GM21717 (cell line): ENCODE measurements around the gene FBXO42.

Experiments
- ATAC-seq: cut with Tn5 transposase; IDR thresholded peaks from one replicate; pipeline ENCODE4 v1.9.1; 2021; ENCODE audit warnings: mild to moderate bottlenecking, moderate library complexity; ENCODE audit not compliant: unreplicated experiment

Gene FBXO42

DNA sequence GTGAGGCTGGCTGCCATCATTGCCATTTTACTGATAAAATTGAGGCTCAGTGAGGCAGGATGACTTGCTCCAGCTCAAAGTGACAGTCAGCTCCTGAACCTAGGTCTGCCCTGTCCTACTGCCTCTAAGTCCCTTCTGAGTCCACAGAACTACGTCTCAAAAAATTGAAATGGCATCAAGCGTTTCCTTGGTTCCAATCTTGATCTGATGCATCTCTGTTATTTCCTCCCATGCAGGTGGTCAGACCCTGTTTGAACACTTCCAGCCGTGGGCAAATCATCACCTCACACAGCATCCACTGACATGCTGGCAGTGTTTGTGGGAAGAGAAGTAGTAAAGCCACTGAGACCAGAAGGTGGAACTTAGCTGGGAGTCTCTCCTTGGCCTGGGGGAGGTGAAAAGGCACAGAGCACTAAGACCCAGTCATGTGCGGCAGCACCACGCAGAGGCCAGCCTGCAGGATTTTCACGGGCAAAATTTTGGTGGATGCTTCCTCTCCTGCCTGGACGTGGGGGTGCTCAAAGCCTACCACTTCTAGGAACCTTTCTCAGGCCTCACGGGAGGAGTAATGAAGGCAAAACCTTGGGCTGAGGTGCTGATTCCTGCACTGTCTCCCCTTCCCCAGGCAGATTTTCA is 107.5 kb downstream of the FBXO42 start:
- no peak for ATAC-seq

DNA sequence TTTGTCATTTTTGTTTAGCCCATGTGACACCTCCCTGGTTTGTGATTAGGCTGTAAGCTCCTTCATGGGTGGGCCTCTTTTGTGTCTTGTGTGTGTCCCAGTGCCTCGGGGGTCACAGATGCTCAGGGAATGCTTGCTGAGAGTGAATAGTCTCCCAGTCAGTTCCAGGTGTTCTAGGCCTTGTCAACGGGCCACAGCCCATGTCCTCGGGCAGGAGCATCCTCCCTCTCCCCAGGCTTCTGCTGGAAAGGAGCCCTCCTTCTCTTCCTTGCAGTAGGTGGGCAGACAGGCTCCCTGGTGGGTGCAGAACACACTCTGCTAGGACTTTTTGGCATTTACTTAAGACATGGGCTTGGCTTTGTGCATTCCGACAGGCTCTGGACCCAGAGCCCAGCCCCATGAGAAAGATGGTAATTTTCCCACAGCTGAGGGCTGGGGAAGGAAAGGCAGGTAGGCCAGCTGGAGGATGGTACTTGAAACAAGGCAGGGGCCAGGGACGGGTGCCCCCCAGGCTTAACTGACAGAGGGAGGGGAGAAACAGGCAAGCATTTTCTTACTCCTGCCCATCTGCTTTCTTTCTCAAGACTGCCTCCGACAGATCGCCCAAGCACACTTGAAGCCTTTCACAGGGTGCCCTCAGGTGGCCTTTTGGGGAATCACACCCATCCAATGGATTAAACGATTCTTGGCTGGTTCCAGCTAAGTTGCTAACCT is 108.2 kb downstream of the FBXO42 start:
- ATAC-seq: no peak

DNA sequence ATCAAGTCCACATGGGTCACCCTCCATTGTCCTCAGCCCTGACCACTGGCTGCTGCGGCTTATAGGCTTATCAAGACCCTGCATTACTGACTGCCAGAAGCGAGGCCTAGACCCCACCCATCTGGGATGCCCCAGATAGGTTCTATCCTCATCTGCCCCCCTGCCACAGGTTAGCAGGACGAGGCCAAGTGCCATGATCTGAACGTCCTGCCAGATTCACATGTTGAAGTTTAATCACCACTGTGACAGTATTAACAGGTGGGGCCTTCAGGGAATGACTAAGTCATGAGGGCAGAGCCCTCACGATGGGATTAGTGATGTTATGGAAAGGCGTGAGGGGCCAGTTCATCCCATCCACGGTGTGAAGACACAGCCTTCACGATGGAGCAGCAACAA is 109.1 kb downstream of the FBXO42 start:
- ATAC-seq: no peak

DNA sequence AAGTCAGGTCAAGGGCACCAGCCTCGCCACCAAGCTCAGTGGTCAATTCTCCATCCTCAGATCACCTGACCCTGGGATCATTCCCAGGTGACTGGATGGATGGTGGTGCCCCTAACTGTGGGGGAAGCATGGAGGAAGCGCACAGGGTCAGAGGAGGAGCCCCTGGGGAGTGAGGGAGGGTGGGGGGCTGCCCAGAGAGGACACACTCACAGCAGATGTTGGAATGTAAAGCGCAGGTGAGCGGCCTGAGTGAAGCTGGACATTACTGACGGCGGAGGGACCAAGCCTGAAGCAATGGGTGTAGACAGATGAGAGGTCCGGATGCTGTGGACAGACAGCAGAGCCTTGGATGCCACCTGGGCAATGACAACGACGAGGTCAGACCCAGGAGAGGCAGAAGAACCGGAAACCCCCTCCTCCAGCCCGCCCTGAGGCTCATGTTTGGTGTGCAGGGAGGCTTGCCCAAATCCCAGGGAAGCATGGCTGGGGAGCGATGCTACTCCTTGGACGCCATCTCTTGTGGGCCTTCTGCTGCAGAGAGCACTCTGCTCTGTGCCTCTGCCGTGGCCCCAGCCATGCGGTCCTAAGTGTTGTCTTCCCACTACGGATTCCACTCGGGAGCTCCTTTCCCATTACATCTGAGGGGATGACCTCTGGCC is 109.6 kb downstream of the FBXO42 start:
- ATAC-seq: no peak

DNA sequence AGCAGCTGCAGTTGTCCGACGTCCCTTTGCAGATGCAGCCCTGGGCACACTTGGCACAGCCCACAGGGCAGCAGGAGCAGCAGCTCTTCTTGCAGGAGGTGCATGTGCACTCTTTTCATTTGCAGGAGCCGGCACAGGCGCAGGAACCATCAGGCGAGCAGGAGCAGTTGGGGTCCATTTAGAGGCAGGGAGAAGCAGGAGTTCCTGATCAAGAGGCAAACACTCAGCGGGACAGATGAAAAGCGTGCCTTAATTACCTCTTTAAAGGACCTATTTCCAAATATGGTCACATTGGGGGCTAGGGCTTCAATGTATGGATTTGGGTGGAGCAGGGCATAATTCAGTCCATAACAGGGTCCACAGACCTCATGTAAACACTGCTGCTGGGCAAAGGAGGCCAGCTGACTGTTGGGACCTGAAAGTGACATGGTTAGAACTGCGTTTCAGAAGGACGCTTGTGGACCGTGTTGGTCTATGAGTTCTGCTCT is 111.0 kb downstream of the FBXO42 start:
- ATAC-seq: no peak

DNA sequence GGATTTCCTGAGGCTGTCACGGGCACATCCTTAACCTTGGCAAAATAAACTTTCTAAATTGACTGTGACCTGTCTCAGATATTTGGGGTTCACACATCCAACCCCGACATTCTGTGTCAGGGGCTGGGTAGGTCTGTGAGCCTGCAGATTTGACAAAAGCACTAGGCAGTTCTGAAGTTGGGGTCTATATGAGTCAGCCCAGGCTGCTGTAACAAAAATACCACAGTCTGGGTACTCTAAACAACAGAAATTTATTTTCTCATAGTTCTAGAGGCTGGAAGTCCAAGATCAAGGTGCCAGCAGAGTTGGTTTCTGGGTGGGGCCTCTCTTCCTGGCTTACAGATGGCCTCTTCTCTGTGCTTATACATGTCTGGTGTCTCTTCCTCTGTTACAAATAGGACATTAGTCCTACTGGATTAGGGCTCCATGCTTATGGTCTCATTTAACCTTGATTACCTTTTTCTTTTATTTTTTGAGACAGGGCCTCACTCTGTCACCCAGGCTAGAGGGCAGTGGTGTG is 112.2 kb downstream of the FBXO42 start:
- no peak for ATAC-seq

DNA sequence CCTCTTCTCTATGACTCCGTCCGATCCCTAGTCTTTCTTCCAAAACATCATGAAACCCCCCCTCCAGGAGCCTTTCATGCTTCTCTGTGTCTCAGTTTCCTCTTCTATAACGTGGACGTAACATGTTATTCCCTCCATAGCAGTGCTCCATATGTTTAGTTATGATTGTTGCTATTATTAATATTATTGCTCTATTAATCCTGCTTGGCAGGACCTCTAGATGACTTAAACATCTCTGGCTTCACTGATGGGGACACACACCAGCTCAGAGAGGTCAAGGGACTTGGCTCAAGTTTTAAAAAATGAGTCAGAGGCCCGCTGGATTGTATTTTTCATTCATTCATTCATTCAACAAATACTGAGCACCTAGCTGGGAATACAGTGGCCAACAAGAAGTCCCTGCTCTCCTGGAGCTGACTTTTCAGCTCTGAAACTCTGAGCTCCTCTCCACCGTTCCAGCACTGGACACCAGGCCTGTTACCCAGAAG is 114.9 kb downstream of the FBXO42 start:
- ATAC-seq: no peak

DNA sequence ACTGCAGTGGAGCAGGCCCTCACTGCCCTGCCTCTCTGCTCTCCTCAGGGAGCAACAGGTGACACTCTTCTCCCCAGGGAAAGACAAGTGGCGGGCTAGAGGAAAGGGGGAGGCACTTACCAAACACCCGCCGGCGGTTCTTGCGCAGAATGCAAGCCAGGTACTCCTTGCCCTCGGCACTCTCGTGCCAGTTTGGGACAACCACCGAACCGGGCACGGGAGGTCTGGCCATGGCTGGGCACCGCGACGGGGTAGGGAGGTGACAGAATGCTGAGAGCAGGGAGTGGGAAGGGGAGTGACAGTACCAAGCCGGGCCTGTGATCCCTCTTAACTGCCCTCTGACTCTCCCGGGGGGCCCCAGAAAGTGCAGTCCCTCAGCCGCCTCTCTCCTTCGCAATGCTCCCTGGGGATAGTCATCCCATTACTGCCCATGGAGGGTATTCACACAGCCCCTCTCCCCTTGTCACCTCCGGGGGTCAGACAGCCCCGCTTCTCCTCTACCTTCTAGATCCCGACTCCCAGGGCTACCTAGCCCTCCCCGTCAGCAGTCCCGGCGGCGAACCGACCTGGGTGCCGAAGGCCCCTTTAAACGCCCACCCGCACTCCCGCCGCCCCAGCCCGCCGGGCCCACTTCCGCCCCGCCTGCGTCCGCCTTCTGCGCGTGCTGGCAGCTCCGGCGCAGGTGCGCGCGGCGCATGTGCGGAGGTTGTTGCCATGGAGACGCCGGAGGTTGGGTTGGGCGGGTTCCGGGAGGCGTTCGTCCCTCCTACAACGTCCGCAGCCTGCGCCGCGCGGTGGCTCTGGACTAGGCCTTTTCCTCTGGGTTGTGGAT is 115.6 kb downstream of the FBXO42 start, which contains the start of gene CPLANE2:
Gene CPLANE2 (minus strand): TSS at position 673 of the 832 bp plus-strand sequence. CDS start 441 bp downstream, at position 232.
- ATAC-seq: peak; percentile 74

DNA sequence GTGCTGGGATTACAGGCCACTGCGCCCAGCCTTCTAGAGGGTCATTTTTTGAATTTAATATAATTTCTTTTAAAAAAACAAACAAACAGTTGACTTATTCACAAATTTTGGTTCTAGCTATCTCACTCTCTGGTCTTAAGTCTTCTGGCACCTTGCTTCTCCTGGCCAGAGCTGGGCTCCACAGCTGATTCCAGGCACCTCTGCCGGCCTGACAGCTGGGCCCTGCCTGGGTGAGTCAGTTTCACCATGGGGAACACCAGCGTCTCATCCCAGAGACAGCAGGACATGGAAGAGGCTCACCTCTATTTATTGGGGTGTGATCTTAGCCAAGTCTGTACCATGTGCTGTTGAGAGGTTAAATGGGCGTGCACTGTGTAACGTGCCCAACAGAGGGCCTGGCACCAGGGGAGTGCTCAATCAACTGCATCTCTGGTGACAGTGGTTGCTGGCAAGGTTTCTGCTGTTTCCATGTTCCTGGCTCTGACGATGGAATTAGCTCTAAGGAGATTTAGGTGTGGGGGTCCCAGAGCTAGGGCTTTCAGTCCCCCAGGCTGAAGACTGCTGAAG is 116.3 kb downstream of the FBXO42 start:
- ATAC-seq: peak; percentile 47

DNA sequence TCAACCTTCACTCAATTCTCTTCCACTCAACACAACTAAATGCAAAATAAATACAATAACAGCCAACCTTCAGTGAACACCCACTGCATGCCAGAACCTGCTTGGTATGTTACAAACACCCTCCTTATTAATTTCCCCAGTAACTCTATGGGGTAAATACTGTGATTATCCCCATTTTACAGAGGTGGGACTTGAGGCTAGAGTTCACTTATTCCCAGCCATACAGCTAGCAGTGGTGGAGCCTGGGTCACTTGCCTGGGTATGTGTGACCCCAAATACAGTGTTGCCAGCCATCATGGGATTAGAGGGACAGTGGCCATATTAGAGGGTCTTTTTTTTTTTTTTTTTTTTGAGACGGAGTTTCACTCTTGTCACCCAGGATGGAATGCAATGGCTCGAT is 116.9 kb downstream of the FBXO42 start:
- ATAC-seq: no peak

DNA sequence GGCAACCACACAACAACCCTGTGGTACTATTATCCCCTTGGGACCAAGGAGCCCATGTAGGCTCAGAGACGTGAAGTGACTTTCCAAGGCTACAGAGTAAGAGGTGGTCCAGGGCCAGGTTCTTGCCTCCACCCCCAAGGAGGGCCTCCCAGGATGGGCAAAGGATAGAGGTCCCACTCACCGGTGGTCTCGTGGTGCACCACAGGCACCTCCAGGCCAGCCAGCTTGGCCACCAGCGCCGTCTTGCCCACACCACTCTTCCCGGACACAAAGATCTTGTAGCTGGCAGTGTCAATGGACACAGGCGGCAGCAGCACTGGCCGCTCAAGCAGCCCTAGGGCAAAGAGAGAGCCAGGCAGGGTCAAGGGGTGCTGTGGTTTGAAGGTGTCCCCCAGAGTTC is 118.8 kb downstream of the FBXO42 start:
- ATAC-seq: no peak

DNA sequence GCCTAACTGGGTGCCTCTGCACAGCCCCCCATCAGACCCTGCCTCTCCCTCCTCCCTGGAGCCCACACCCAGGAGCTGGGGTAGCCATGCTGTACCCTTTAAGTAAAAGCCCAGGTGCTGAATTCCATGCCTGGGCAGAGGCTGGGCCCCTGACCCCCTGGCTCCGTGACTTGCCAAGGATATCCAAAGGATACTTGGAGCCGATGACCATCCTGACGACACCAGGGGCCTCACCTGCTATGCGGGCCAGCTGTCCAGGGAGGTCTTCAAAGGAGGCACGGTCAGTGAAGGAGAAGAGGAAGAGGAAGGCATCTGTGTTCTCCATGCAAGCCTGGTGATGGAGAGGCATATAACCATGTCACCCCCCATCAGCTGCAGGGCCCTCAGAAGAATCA is 120.0 kb downstream of the FBXO42 start:
- no peak for ATAC-seq

DNA sequence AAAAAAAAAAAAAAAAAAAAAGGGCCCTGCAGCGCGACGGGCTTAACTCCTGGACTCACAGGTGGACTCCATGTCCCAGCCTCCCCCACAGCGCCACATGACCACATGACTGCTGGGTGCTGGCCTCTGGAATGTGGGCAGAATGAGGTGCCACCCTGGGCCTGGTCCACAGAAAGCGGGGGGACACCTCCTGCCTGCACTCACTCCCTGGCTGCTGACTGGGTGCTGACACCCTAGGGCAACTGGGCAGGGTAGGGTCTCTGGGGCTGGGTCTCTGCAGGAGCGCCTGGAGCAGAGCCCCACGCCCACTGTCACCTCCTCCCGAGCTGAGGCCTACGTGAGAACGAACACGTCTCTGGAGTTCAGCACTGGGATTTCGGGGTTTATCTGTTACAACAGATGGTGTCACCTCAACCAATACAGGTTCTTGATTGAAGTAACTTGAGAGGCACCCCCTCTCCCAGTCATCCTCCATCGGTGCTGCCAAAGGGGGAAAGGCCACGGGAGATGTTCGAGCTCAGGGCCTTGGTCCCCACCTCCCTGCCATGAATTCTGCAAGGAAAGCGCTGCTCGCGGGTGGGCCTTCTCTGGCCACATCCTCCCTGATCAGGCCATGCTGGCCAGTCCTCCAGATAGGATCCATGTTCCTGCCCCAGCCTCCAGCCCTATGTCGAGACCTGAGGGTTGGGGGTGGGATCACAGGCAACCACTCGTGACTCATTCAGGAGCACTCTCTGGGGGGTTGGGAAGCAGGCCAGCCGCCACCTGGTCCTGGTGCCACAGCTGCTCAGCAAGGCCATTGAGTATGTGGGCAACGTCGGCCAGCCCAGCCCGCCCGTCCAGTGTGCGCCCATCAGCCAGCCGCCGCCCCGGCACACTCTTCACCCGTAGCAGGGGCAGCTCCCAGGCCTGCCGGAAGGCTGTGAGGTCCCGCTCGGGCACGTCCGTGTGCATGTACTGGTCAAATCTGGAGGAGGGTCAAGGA is 120.7 kb downstream of the FBXO42 start:
- ATAC-seq: no peak

DNA sequence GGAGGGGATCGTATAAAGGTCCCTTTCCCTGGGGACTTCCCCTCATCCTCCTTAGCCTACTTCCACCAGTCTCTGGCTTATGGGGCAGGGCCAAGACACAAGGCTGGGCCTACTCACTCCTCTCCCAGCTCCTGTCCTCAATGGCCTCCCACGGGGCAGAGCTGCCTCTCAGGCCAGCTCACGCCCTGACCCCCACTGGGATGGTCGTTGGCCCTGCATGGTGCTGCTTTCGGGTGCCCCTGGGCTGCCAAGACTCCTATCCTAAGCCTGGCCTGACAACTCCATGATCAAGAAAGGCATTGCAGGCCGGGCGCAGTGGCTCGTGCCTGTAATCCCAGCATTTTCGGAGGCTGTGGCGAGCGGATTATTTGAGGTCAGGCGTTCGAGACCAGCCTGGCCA is 121.5 kb downstream of the FBXO42 start:
- no peak for ATAC-seq

DNA sequence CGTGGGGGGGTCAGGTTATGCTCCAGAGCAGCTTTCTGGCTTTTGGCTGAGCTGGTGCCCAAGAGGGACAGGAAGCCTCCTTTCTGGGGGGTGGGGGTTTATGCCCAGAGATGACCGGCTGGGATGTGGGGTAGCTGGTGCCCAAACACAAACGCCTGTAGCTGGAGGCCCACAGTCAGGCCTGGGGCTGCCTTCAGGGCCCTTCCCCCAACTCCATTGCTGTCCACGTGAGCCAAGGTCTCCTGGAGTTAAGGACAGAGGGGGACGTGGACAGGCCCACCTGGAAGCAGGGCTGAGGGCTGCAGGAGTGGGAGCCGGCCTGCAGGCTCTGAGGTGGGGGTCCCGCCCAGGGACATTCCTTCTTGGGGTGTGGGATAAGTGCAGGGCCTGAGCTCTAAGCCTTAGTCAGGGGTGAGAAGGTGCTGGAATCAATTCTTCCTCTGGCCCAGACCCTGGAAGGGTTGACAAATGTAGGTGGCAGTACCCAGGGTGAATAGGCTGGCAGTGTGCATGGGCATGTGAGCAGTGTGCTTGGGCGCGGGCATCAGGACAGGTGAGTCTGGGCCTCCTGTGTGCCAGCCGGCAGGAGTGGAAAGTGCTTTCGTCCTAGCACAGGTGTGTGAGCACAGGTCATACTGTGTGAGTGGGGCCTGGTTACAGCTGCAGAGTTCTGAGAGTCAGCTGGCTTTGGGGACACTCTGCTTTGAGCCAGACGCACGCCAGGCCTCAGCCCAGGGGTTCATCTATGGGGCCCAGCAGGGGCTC is 122.1 kb downstream of the FBXO42 start:
- ATAC-seq: no peak

DNA sequence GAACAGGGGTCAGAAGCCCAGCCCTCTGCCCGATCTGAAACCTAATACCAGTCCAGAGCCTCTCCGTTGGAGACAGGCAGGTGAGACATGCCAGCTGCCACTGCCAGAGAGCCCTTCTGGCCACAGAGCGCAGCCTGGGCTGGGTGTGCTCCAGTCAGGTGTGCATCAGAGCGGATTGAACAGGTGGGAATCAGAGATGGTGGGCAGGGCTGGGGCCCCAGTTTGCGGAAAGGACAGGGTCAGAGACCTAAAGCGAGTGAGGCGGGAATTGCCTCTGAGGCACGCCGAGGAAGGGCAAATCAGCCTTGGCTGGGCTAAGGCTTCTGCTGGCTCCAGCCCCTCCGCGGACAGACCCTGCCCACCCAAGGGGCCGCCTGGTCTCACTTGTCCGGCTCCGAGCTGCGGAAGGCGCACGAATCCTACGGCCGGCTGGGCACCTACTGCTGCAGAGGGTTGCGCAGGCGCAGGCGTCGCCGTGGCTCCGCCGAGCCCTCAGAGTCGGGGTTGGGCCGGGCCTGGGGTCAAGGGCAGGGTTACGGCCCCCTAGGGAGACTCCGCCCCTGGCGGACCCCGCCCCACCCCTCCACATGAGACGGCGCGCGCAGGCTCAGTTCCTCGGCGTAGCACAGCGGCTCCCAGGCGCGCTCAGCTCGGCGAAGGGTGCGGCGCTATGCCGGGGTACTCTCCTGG is 125.6 kb downstream of the FBXO42 start:
- ATAC-seq: no peak

DNA sequence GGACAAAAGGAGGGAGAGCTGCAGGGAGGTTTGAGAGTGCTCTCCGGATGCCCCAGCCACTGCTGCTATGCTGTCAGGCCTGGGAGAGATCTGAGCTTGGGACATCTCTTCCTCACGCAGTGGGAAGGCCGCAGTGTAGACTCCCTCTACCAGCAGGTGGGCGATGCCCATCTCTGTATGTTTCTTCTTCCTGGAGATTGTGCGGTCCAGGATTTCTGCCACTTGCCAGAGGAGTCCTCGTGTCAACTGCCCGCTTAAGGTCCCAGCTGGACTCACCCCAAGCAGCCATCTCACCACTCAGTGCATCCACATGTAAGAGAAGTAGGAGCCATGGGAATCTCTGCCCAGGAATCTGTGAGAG is 126.2 kb downstream of the FBXO42 start:
- ATAC-seq: no peak

DNA sequence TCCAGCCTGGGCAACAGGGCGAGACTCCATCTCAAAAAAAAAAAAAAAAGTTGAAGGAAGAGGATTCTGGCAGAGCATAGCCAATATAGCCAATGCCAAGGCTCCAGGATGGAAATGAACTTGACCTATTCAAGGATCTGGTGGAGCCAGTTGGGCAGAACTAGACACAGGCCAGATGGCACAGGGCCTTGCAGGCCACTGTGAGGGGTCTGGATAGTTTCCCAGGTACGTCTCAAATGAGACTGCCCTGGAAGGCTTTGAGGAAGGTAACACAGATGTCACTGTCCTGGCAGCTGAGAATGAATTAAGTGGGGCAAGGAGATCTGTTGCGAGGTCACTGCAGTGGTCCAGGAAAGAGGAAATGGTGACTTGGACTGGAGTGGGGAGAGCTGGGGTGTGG is 127.8 kb downstream of the FBXO42 start:
- no peak for ATAC-seq
